Brain microvascular endothelial cell (primary cell): ENCODE data around the gene DYNC2H1.

Source experiments
- DNase-seq: peaks from one replicate; pipeline ENCODE4 v3.0.0-alpha.2; 2020
- H3K27ac ChIP-seq: fragments of 250-450 bp; sonication (Bioruptor Pico); 2 replicates; pipeline ENCODE4 v1.5.1; 2020; ENCODE audit warnings: mild to moderate bottlenecking, moderate library complexity
- H3K27me3 ChIP-seq: fragments of 250-450 bp; sonication (Bioruptor Pico); replicated peaks from 2 replicates; pipeline ENCODE4 v1.5.1; 2020; ENCODE audit warnings: mild to moderate bottlenecking
- H3K36me3 ChIP-seq: fragments of 250-450 bp; sonication (Bioruptor Pico); replicated peaks from 2 replicates; pipeline ENCODE4 v1.5.1; 2020; ENCODE audit warnings: mild to moderate bottlenecking
- H3K4me3 ChIP-seq: 2 replicates; pipeline ENCODE4 v1.5.1; 2011; ENCODE audit warnings: low read depth, mild to moderate bottlenecking, control low read depth, low read length, moderate library complexity
- in situ Hi-C: cut with HindIII; loops from 2 replicates; pipeline ENCODE4 v1.10.0; 2017; ENCODE audit warnings: low sequenced_read_pairs, low pct_ligation_motif_present
- TF ChIP-seq, protein P1 (sequence below): IDR thresholded peaks from 2 replicates; pipeline ENCODE4 v1.5.1; 2011; ENCODE audit warnings: low read depth, mild to moderate bottlenecking, moderate library complexity, low read length, control low read depth, inconsistent platforms; ENCODE audit errors: missing control alignments

The DYNC2H1 gene

GRCh38 chr11:103453126-103453525 is 343.9 kb downstream of the DYNC2H1 start:
- Histone ChIP-seq H3K27ac (no peak overlapping the region), H3K36me3 (no peaks in the 10 kb centered on the region), H3K27me3 (no peaks in the 10 kb centered on the region), H3K4me3 (no peak overlapping the region)
- TF ChIP-seq, protein P1, sequence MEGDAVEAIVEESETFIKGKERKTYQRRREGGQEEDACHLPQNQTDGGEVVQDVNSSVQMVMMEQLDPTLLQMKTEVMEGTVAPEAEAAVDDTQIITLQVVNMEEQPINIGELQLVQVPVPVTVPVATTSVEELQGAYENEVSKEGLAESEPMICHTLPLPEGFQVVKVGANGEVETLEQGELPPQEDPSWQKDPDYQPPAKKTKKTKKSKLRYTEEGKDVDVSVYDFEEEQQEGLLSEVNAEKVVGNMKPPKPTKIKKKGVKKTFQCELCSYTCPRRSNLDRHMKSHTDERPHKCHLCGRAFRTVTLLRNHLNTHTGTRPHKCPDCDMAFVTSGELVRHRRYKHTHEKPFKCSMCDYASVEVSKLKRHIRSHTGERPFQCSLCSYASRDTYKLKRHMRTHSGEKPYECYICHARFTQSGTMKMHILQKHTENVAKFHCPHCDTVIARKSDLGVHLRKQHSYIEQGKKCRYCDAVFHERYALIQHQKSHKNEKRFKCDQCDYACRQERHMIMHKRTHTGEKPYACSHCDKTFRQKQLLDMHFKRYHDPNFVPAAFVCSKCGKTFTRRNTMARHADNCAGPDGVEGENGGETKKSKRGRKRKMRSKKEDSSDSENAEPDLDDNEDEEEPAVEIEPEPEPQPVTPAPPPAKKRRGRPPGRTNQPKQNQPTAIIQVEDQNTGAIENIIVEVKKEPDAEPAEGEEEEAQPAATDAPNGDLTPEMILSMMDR, result no peak
- DNase-seq, result no peak
- in situ Hi-C loops, result no loop called here

- Histone ChIP-seq H3K36me3 (no peaks in the 10 kb centered on the region), H3K27me3 (no peaks in the 10 kb centered on the region), H3K27ac (no peak overlapping the region), H3K4me3 (no peak overlapping the region)
- DNase-seq, result no peak
- in situ Hi-C loops, result no loop called here
- TF ChIP-seq, protein P1, result no peak
Observed at GRCh38 chr11:103453915-103454709, 344.9 kb downstream of the DYNC2H1 start.

- Histone ChIP-seq H3K36me3 (no peaks in the 10 kb centered on the region), H3K27ac (no peak overlapping the region), H3K4me3 (no peak overlapping the region), H3K27me3 (no peaks in the 10 kb centered on the region)
- TF ChIP-seq, protein P1, result no peak
- in situ Hi-C loops, result no loop called here
- DNase-seq, result no peak
Observed at GRCh38 chr11:103464420-103464819, 355.2 kb downstream of the DYNC2H1 start.

DNA sequence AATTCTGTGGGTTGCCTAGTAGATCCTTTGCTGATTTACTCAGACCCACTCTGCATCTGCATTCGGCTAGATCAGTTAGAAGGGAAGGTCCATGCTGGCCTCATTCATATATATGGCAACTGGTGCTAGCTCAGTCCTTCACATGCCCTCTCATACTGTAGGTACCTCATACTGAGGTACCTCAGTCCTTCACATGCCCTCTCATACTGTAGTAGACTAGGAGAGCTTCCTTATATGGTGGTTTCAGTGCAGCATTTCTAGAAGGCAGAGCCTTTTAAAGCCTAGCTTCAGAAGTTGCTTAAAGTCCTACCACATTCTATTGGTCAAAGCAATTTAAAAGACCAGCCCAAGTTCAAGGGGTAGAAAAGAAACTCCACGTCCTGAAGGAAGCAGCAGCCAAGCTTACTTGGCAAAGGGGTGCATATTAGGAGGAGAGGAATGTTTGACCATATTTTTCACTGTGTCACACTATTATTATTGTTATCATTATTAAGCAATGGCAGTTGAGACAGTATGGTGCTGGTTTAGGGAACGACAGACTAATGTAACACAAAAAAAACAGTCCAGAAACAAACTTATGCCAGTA is 356.4 kb downstream of the DYNC2H1 start:
- no peak for DNase-seq
- in situ Hi-C loops, result no loop called here
- Histone ChIP-seq H3K36me3 (no peaks in the 10 kb centered on the region), H3K27ac (no peak overlapping the region), H3K4me3 (no peak overlapping the region), H3K27me3 (no peaks in the 10 kb centered on the region)
- TF ChIP-seq, protein P1, result no peak

GRCh38 chr11:103471546-103471945 is 362.3 kb downstream of the DYNC2H1 start:
- no peaks in the 10 kb centered on the region for H3K36me3 ChIP-seq
- in situ Hi-C loops, result no loop called here

More at GRCh38 chr11:103471546-103471945, 362.3 kb downstream of the DYNC2H1 start:
- no peak for DNase-seq
- H3K4me3 ChIP-seq, result no peak overlapping the region
- H3K27ac ChIP-seq, result no peak overlapping the region
- no peaks in the 10 kb centered on the region for H3K27me3 ChIP-seq
- TF ChIP-seq, protein P1, result no peak
